GM18505 (cell line): ENCODE measurements around the gene ADAMTSL1.

Source experiments
- ATAC-seq: cut with Tn5 transposase; IDR thresholded peaks from one replicate; pipeline ENCODE4 v1.9.1; 2021; ENCODE audit not compliant: unreplicated experiment
- POLR2A ChIP-seq: IDR thresholded peaks from 4 replicates; pipeline ENCODE4 v1.6.1; 2011; ENCODE audit warnings: borderline replicate concordance; ENCODE audit not compliant: insufficient read depth, insufficient read length; ENCODE audit errors: extremely low read depth

ADAMTSL1 gene

GRCh38 chr9:18906656-18907395 is 432.9 kb downstream of the ADAMTSL1 start:
- ATAC-seq = no peak

GRCh38 chr9:18907927-18908625 is 434.1 kb downstream of the ADAMTSL1 start:
- TF ChIP-seq POLR2A = no peak
- ATAC-seq = no peak

More at GRCh38 chr9:18906656-18907395, 432.9 kb downstream of the ADAMTSL1 start:
- no peak for TF ChIP-seq POLR2A

- ATAC-seq = no peak
- TF ChIP-seq POLR2A = no peak
Measured at GRCh38 chr9:18909140-18910018, 435.4 kb downstream of the ADAMTSL1 start.

DNA sequence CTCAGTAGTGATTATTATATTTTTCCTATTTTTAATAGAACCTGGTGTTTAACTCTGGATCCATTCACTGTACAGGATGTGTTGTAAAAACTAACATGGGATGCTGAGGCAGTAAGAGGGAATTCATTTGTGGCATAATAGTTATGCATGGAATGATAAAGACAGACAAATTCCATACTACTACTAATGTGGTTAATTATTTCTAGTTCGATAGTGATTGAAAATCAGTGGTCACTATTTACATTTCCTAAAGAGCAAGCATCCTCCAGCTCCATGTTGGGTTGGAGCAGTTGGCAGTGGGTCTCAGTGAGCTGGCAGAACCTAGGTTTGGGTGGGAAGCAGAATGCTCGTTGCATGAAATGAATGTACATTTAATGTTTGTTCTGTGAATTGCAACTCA is 436.5 kb downstream of the ADAMTSL1 start:
- no peak for ATAC-seq
- no peak for TF ChIP-seq POLR2A

DNA sequence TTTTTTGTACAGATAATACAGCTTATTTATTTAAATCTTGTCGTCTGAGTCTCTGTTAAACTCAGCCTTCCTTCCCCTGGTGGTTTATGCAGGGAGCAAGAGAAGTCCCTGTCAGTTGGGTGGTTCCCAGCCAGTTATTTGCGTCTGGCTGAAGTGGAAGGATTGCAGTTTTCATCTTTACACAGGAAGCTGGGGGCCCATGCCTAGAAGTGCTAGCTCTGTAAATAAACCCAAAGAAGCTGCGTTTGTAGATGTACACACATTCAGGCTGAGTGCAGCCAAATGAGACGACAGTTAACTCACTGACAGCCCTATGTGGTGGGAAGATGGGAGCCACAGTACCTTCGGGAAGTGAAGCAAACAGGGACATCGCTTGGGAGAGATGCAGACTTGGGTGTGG is 437.0 kb downstream of the ADAMTSL1 start:
- no peak for ATAC-seq
- no peak for TF ChIP-seq POLR2A

DNA sequence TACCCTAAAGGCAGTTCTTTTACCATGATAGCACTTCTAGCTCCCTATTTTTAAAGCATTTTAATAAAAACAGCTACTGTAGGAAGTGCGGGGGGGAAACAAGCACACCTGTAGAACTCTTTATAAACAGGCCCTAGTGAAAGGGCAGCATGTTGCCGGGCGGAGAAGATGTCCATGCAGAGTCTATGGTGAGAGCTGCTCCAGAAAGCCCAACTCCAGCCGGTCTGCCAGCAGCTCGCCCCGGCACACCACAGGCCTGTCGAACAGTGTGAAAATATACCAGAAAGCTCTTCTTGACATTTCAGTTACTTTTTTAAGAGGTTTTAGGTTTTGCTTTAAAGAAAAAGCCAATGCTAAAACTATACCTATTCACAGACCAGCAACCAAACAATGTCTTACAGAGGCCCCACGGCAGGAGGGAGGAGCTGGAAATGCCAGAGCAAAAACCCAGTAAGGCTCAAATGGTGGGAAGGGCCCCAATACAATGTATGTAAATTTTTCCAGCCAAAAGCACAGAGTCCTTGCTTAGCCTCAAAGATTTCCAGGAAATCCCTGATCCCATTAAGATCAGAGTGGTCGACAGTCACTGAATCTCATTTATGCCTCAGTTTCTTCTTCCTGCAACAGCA is 437.9 kb downstream of the ADAMTSL1 start:
- no peak for ATAC-seq
- TF ChIP-seq POLR2A = no peak

DNA sequence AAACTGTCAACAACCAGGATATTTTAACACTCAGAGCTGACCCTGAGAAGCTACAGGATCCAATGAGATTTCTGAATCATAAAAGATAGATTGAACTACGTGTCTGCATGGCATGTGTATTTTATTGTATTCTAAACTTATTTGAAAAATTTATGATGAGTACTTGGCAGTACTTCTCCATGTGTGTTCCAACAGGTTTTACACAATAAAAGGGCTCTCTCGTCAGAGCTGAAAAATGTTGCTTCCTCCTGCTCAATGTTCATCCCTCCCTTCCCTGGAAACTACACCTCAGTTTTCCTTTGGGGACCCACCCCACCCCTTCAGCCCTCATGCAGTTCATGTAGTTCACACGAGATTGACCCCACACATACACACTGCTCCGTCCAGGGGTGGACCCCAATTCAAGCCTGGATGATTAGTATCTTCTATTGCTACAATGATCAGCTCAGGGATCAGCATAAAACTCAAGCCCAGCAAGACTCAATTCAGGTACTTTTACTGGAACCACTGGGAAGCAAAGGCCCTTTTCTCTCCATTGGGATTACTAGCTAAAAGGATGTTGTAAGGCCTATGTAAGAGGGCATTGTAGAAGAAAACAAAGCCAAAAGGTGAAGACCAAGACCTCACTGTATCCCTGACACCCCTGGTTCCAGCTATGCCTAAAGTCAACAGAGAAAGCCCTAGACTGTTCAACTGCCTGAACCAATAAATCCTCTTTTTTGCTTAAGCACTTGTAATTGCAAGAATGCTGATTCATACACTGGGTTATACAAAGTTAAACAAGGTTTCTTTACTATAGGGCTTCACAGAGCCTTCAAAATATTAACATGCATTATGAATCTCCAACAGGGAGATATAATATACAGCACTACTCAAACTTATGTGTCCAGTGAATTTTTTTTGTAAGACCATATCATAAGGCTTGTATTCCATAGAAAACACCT is 446.5 kb downstream of the ADAMTSL1 start:
- TF ChIP-seq POLR2A = no peak
- ATAC-seq = no peak

- TF ChIP-seq POLR2A = no peak
- ATAC-seq = no peak
Measured at GRCh38 chr9:18921366-18922075, 447.6 kb downstream of the ADAMTSL1 start.

GRCh38 chr9:18922161-18922885 is 448.4 kb downstream of the ADAMTSL1 start:
- ATAC-seq = no peak
- no peak for TF ChIP-seq POLR2A

DNA sequence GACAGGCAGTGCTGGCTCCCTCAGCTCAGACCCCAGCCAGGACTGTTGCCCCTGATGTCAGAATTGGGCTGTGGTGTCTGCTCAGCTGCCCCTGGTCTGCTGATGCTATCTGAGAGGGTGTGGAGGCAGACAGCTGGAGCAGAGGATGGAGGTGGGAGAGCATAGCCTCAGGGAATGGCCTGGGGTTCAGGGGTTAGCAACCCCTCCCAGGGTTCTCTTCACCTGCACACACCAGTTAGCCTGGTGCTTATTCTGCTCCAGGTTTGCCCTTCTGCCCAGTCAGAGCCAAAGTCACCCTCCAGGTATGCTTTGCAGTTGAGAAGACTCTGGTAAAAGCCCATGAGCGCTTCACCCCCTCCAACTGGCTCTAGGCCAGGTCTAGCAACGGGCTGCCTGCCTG is 449.2 kb downstream of the ADAMTSL1 start:
- ATAC-seq = no peak
- no peak for TF ChIP-seq POLR2A
